Measurements from ENCODE around the gene CPO. TPM values are rescaled to one million over a fixed set of nuclear protein-coding genes. Genes with fewer than 3 reads are reported as not detected.
A peak's percentile ranks its signal among the peaks of the same experiment; 100 is the strongest.
"Not testable (repeated sequence)": the region's sequence is repeated elsewhere in the genome, so short reads cannot be mapped to it uniquely, and the experiment has no call there.

CPO gene
- total and polyA plus RNA-seq, 9 donors = 0.13 to 0.48 (median 0.23) TPM

DNA sequence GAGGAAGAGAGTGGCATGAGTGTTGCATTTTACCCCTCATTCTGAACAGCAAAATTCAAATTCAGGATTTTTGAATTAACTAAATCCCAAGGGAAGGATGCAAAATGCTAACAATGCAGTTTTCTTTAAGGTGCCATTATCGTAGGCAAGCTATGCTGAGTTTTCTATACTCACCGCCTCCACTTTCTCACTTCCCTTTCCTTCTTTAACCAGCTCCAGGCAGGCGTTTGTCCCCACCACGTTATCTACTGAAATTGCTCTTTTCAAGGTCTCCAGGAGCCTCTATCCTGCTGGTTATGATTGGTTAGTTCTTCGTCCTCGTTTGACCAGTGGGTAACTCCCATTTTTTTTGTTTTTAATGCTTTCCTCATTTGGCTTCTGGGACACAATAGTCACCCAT, 1.8 kb upstream of the CPO start:
- H3K4me3 ChIP-seq (ENCODE audit: low read length) = no peak overlapping the region
- no peak for DNase-seq
- no CpG with 5 or more reads among the region's 6 CpGs for WGBS (ENCODE audit: insufficient coverage)

DNA sequence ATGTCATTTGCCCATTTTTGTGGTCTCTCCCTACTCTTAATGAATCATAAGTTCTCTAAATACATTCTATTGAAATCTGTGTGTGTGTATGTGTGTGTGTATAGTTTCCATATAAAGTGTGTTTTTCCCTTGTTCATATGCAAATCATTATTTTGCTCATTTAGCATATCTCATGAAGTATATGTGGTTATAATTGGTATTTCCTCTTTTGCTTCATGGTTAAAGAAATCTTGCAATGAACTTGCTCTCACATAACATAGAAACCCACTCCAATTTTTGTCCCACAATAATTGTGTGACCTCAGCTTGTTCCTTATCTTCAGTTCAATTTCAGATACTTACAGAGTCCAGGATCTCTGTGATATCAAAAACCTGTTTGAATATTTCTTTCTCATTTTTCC, 1.2 kb downstream of the CPO start:
- Histone ChIP-seq H3K27ac (ENCODE audit: low read length) (no peak overlapping the region), H3K9me3 (replicated peaks; ENCODE audit: control insufficient read depth, low read depth, low read length) (no peaks in the 10 kb centered on the region), H3K4me3 (ENCODE audit: low read length) (no peak overlapping the region), H3K4me1 (ENCODE audit: control insufficient read depth, insufficient read depth, low read length) (peaks cover 3% of the 10 kb centered on the region), H3K27me3 (ENCODE audit: control insufficient read depth, insufficient read depth, low read length) (no peaks in the 10 kb centered on the region), H3K36me3 (ENCODE audit: control insufficient read depth, insufficient read depth, low read length) (no peaks in the 10 kb centered on the region)
- no peak for DNase-seq

More for the DNA sequence above, 1.8 kb upstream of the CPO start:
- Histone ChIP-seq H3K4me1 (ENCODE audit: control insufficient read depth, insufficient read depth, low read length) (peaks cover 3% of the 10 kb centered on the region), H3K36me3 (ENCODE audit: control insufficient read depth, insufficient read depth, low read length) (no peaks in the 10 kb centered on the region), H3K27ac (ENCODE audit: low read length) (no peak overlapping the region), H3K9me3 (replicated peaks; ENCODE audit: control insufficient read depth, low read depth, low read length) (no peaks in the 10 kb centered on the region), H3K27me3 (ENCODE audit: control insufficient read depth, insufficient read depth, low read length) (no peaks in the 10 kb centered on the region)

DNA sequence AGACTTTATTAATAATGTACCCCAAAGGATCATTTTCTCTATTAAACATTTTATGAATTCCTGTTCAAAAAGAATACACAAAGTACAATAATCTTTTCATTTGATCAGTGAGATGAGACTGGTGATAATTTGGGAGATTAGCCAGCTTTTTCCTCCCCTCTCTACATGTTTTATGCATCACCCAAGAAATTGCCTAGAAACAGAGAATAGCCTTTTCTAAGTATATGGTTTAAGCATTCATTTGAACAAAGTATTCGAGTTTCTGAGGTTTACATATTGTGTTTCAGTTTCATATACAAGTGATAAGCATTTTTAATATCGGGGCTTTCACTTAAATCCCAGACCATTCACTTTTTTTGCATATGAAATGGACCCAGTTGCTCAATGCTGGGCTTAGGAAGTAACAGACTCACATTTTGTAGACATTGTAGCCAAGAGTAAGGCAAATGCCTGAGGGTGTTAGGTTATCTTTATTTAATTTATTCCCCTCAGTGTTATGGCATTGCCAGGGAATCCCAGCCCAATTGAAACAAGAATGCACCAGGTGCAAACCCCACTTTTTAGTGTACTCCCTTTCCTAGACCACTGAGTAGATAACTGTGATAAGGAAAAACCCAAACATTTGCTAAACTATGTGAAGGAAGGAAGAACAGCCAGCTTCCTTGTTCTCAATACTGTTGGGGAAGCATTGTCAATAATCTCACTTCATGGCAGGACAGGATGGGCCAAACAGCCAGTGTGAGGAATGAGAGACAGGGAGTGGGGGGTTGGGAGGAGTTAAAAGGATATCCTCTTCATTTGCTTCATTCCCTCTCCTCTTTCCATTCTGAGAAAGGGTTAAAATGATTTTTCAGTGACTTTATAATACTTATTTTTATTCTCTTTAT, 3.5 kb downstream of the CPO start:
- DNase-seq = no peak
- WGBS (ENCODE audit: insufficient coverage) = no CpG with 5 or more reads among the region's 2 CpGs
- H3K9me3 ChIP-seq (replicated peaks; ENCODE audit: control insufficient read depth, low read depth, low read length) = no peaks in the 10 kb centered on the region
- H3K27me3 ChIP-seq (ENCODE audit: control insufficient read depth, insufficient read depth, low read length) = no peaks in the 10 kb centered on the region
- no peak overlapping the region for H3K4me3 ChIP-seq (ENCODE audit: low read length)
- no peak overlapping the region for H3K27ac ChIP-seq (ENCODE audit: low read length)
- no peaks in the 10 kb centered on the region for H3K36me3 ChIP-seq (ENCODE audit: control insufficient read depth, insufficient read depth, low read length)
- H3K4me1 ChIP-seq (ENCODE audit: control insufficient read depth, insufficient read depth, low read length) = no peaks in the 10 kb centered on the region

DNA sequence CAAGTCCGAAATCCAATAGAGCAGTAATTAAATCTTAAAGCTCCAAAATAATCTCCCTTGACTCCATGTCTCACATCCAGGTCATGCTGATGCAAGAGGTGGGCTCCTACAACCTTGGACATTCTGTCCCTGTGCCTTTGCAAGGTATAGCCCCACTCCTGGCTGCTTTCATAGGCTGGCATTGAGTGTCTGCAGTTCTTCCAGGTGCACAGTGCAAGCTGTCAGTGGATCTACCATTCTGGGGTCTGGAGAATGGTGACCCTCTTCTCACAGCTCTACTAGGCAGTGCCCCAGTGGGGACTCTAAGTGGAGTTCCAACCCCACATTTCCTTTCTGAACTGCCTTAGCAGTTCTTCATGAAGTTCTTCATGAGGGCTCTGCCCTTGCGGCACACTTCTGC, 14.1 kb downstream of the CPO start:
- not testable (repeated sequence) for H3K4me3 ChIP-seq (ENCODE audit: low read length); DNase-seq; H3K36me3 ChIP-seq (ENCODE audit: control insufficient read depth, insufficient read depth, low read length); H3K4me1 ChIP-seq (ENCODE audit: control insufficient read depth, insufficient read depth, low read length); H3K27me3 ChIP-seq (ENCODE audit: control insufficient read depth, insufficient read depth, low read length); H3K27ac ChIP-seq (ENCODE audit: low read length); H3K9me3 ChIP-seq (replicated peaks; ENCODE audit: control insufficient read depth, low read depth, low read length)
- 92% methylated on average over 2 of the region's 2 CpGs for WGBS (ENCODE audit: insufficient coverage)

DNA sequence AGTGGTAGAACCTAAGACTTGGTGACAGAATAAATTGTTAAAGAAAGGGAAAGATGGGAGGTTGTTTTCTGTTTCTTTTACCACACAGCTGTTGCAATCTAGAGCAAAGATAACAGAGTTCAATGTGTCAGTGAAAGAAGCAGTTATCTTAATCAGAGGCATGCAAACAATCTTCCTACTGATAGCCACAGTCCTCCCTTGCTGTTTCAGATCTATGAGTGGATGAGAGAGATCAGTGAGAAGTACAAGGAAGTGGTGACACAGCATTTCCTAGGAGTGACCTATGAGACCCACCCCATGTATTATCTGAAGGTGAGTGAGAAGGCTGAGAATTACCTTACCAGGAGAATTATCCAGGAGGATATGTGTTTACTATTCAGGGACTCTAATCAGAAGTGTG, 15.9 kb downstream of the CPO start:
- H3K9me3 ChIP-seq (replicated peaks; ENCODE audit: control insufficient read depth, low read depth, low read length) = peaks cover 8% of the 10 kb centered on the region
- H3K27me3 ChIP-seq (ENCODE audit: control insufficient read depth, insufficient read depth, low read length) = no peaks in the 10 kb centered on the region
- no peak overlapping the region for H3K27ac ChIP-seq (ENCODE audit: low read length)
- H3K4me3 ChIP-seq (ENCODE audit: low read length) = no peak overlapping the region
- H3K36me3 ChIP-seq (ENCODE audit: control insufficient read depth, insufficient read depth, low read length) = no peaks in the 10 kb centered on the region
- no peak for DNase-seq
- H3K4me1 ChIP-seq (ENCODE audit: control insufficient read depth, insufficient read depth, low read length) = peaks cover 3% of the 10 kb centered on the region

DNA sequence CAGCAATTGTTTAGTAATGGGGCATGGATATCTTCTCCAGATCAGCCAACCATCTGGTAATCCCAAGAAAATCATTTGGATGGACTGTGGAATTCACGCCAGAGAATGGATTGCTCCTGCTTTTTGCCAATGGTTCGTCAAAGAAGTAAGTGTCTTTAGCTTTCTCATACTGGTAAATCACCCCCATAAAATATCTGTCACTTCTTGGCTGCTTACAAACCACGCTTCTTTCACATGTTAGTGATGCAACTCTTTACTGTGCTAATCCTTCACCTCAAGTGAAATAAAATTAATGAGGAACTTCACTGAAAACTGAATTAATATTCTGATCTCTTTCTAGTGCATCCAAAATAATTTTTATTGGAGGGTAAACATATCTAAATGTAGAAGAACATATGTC, 18.9 kb downstream of the CPO start:
- Histone ChIP-seq H3K4me1 (ENCODE audit: control insufficient read depth, insufficient read depth, low read length) (peaks cover 3% of the 10 kb centered on the region), H3K27ac (ENCODE audit: low read length) (no peak overlapping the region), H3K36me3 (ENCODE audit: control insufficient read depth, insufficient read depth, low read length) (no peaks in the 10 kb centered on the region), H3K9me3 (replicated peaks; ENCODE audit: control insufficient read depth, low read depth, low read length) (peaks cover 8% of the 10 kb centered on the region), H3K4me3 (ENCODE audit: low read length) (no peak overlapping the region), H3K27me3 (ENCODE audit: control insufficient read depth, insufficient read depth, low read length) (no peaks in the 10 kb centered on the region)
- WGBS (ENCODE audit: insufficient coverage) = 76% methylated on average over 2 of the region's 3 CpGs
- no peak for DNase-seq

DNA sequence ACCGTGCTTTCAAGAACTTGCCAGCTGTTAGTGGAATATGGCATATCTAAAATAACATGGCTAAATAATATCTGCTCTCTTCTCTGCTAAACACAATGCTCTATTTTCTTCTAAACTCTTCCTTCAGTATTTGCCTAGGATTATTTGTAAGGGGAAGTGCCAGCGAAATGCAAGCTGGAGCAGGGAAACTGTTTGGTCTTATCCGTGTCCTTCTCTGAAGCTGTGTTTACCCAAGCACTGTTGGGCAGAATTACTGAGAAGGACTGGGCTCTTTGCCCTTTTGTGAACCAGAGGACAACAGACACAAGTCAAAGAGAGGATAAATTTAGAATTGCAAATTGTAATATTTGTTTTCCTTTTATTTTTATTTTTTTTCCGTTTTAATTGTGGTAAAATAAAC, 23.6 kb downstream of the CPO start:
- no peaks in the 10 kb centered on the region for H3K9me3 ChIP-seq (replicated peaks; ENCODE audit: control insufficient read depth, low read depth, low read length)
- no peaks in the 10 kb centered on the region for H3K4me1 ChIP-seq (ENCODE audit: control insufficient read depth, insufficient read depth, low read length)
- no peaks in the 10 kb centered on the region for H3K27me3 ChIP-seq (ENCODE audit: control insufficient read depth, insufficient read depth, low read length)
- no peak overlapping the region for H3K4me3 ChIP-seq (ENCODE audit: low read length)
- no CpG with 5 or more reads among the region's 4 CpGs for WGBS (ENCODE audit: insufficient coverage)
- no peaks in the 10 kb centered on the region for H3K36me3 ChIP-seq (ENCODE audit: control insufficient read depth, insufficient read depth, low read length)
- H3K27ac ChIP-seq (ENCODE audit: low read length) = no peak overlapping the region
- DNase-seq = no peak

DNA sequence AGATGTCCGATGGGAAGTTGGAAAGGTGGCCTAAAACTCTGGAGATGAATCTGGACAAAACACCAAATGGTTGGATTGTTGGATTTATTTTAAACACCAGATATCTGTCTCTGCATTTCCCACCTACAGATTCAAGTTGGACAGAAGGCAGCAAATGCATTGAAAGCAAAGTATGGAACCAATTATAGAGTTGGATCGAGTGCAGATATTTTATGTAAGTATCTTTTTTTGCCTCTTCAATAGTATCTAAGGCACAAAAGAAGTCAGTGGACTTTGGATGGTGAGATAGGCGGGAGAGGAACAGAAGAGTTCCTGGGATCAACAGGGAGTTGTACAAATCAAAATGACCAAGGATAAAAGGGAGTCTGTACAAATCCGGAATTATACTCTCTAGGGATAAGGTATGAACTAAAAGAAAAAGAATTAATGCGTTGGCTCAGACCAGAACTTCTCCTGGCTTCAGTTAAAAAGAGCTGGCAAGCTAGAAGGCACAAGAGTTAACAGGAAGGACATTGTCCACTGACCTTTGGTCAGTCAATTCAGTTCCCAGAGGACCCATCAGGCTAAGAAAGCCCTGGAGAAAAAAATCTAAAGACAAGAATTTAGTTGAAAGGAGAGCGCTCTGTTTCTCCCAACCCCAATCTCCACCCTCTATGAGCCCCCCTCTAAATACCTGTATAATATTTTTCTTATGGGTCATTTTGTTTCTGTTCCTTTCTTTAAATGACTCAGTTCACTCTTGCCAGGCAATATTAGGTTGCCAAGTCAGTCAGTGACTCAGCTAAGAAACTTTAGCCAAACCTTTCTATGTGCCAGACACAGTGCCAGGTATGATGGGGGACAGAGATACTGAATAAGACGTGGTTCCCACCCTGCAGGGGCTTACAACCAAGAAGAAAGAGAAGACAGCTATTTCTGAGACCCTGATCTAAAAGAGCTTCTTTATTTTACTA, 29.1 kb downstream of the CPO start:
- Histone ChIP-seq H3K27me3 (ENCODE audit: control insufficient read depth, insufficient read depth, low read length) (no peaks in the 10 kb centered on the region), H3K4me3 (ENCODE audit: low read length) (no peak overlapping the region), H3K9me3 (replicated peaks; ENCODE audit: control insufficient read depth, low read depth, low read length) (no peaks in the 10 kb centered on the region), H3K4me1 (ENCODE audit: control insufficient read depth, insufficient read depth, low read length) (peaks cover 9% of the 10 kb centered on the region), H3K36me3 (ENCODE audit: control insufficient read depth, insufficient read depth, low read length) (no peaks in the 10 kb centered on the region), H3K27ac (ENCODE audit: low read length) (peak overlapping the region; percentile 42)
- WGBS (ENCODE audit: insufficient coverage) = 36% methylated on average over 4 of the region's 7 CpGs
- peak; percentile 88 for DNase-seq

DNA sequence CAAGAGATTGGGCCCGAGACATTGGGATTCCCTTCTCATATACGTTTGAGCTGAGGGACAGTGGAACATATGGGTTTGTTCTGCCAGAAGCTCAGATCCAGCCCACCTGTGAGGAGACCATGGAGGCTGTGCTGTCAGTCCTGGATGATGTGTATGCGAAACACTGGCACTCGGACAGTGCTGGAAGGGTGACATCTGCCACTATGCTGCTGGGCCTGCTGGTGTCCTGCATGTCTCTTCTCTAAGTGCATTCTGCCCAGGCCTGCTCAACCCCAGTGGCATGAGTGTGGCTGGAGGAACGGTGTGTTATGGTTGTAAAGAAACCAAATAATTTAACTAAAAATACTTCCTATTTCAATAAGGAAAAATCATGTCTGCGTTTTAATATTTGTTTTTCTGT, 29.9 kb downstream of the CPO start:
- WGBS (ENCODE audit: insufficient coverage) = 80% methylated on average over 2 of the region's 6 CpGs
- H3K36me3 ChIP-seq (ENCODE audit: control insufficient read depth, insufficient read depth, low read length) = no peaks in the 10 kb centered on the region

DNA sequence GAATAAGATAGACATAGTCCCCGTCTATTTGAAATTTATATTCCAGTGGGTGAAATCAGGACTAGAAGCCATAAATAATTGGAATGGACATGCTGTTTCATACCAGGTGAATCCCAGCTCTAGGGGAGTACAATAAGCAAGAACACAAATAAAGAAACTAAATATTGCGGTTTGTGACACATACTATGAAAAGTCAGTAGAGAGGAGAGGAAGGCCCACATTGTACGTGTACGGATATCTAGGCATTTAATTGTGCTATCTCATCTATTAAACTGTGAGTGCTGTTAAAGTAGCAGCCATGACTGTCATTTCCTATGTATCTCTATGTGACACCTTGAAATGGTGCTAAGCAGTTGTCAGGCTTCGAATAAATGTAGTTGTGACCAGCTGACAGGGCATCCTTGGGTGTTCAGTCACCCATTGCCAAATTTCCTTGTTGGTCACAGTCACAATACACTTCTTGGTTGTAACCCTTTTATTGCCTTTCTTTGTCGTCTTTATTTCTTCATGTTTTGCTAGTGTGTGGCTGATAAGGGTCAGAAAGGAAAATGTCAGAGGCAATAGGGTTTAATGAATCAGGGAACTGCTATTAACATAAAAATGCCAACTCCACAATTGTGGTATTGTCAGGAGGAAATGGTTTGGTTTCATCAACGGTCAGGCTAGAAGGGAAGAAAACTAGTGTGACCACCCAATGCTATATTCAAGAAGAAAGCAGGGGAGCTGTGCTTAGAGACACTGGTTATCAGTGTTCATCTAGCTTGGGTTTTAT, 31.5 kb downstream of the CPO start:
- WGBS (ENCODE audit: insufficient coverage) = 67% methylated on average over 1 of the region's 7 CpGs
- Histone ChIP-seq H3K9me3 (replicated peaks; ENCODE audit: control insufficient read depth, low read depth, low read length) (no peaks in the 10 kb centered on the region), H3K27ac (ENCODE audit: low read length) (no peak overlapping the region), H3K4me3 (ENCODE audit: low read length) (no peak overlapping the region), H3K4me1 (ENCODE audit: control insufficient read depth, insufficient read depth, low read length) (peaks cover 12% of the 10 kb centered on the region), H3K27me3 (ENCODE audit: control insufficient read depth, insufficient read depth, low read length) (no peaks in the 10 kb centered on the region), H3K36me3 (ENCODE audit: control insufficient read depth, insufficient read depth, low read length) (no peaks in the 10 kb centered on the region)
- DNase-seq = no peak

More for the DNA sequence above, 29.9 kb downstream of the CPO start:
- no peak overlapping the region for H3K4me3 ChIP-seq (ENCODE audit: low read length)
- no peaks in the 10 kb centered on the region for H3K27me3 ChIP-seq (ENCODE audit: control insufficient read depth, insufficient read depth, low read length)
- DNase-seq = no peak
- peaks cover 9% of the 10 kb centered on the region for H3K4me1 ChIP-seq (ENCODE audit: control insufficient read depth, insufficient read depth, low read length)
- no peaks in the 10 kb centered on the region for H3K9me3 ChIP-seq (replicated peaks; ENCODE audit: control insufficient read depth, low read depth, low read length)
- no peak overlapping the region for H3K27ac ChIP-seq (ENCODE audit: low read length)
